Cardiac septum (tissue), 1 donor: Measurements from ENCODE around the gene LRRK1. TPM values are rescaled to one million over a fixed set of nuclear protein-coding genes. Genes with fewer than 3 reads are reported as not detected.
A peak's percentile ranks its signal among the peaks of the same experiment; 100 is the strongest.

Experiments
- DNase-seq: peaks from one replicate; pipeline ENCODE4 v3.0.0-alpha.2; 2020; ENCODE audit warnings: low spot score
- intact Hi-C: fragments of 100-400 bp; cut with DNase I; formaldehyde crosslinking; loops from one replicate; pipeline ENCODE4 v1.14.0; 2022
- total RNA-seq: library from RNA; stranded (reverse); fragmentation: NEBNext Ultra II Directional; extraction: Animal tissue kit (Norgen Biotek cat#: 25700); gene quantifications from one replicate; pipeline ENCODE4 v1.2.1, GENCODE V29; 2021
- donor health status: DM: no; HTN: no; CAD: no.

LRRK1 gene
- total RNA-seq, 1 donor from 2014 or later: 3.5 TPM

DNA sequence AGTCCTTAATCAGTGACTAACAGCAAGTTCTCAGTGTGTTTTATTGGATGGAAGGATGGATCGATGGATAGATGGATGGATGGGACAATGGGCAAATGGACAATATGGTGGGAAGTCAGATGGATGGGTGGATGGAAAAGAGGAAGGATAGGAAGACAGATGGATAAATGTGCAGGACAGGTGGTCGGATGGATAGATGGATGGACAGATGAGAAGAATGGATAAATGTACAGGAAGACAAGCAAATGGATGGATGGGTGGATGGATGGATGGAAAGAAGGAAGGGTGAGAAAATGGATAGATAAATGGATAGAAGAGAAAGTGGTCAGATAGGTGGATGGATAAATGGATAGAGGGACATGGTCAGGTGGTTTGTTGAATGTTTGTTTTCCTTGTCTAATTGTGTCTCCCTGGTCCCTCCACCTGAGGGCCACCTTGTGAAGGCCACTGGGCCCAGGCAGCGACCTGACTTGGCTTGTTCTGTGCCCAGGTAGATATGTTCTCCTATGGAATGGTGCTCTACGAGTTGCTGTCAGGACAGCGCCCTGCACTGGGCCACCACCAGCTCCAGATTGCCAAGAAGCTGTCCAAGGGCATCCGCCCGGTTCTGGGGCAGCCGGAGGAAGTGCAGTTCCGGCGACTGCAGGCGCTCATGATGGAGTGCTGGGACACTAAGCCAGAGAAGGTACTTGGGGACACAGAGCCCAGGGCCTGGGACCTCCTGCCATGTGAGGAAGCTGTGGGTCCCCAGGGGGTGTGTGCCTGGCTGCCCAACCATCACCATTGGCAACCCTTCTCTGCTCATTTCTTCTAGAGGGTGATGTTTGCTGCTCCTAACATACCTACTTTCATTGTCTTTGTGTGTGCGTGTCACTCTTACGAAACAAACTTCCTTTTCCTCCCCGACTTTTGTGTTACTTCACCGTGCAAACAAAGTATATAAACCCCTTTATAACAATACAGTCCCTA lies 137.5 kb downstream of the LRRK1 start:
- DNase-seq: no peak
- intact Hi-C loops: no loop called here

DNA sequence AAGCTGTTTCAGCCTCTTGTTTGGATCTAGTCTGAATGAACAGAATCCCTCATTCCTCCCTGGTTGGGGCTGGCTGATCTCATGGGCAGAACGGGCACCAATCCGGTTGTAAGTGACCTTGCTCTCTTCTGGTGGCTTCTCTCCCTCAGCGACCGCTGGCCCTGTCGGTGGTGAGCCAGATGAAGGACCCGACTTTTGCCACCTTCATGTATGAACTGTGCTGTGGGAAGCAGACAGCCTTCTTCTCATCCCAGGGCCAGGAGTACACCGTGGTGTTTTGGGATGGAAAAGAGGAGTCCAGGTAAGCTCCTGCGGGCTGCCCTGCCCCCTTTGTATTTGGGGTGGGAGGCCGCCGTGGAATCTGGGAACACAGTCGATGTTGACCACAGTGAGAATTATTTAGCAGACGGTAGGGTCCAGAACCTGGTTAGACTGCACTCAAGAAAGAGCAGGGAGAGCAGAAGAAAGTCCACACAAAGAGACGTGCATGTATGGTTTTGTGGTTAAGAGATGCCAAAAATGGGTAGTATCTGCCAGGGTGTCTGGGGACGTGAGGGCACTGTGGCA lies 138.8 kb downstream of the LRRK1 start:
- intact Hi-C loops: no loop called here
- peak; percentile 36 for DNase-seq

DNA sequence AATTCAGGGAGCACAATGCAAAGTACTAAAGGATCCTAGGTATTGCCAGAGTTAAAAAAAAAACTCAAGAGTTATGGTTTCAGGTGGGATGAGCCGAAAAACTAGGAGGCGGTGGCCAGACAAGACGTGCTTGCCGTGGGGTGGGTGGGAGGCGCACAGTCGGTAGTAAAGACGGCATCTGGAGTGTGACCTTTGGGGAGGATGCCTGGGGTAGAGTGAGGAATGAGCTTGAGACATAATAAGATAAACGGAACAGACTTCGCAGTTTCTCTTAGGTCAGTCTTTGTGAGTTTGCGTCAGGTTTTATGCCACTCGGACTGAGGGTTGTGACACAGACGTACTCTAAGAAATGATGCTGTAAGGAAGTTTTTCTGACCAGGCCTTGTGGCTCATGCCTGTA lies 139.6 kb downstream of the LRRK1 start:
- intact Hi-C loops: no loop called here

DNA sequence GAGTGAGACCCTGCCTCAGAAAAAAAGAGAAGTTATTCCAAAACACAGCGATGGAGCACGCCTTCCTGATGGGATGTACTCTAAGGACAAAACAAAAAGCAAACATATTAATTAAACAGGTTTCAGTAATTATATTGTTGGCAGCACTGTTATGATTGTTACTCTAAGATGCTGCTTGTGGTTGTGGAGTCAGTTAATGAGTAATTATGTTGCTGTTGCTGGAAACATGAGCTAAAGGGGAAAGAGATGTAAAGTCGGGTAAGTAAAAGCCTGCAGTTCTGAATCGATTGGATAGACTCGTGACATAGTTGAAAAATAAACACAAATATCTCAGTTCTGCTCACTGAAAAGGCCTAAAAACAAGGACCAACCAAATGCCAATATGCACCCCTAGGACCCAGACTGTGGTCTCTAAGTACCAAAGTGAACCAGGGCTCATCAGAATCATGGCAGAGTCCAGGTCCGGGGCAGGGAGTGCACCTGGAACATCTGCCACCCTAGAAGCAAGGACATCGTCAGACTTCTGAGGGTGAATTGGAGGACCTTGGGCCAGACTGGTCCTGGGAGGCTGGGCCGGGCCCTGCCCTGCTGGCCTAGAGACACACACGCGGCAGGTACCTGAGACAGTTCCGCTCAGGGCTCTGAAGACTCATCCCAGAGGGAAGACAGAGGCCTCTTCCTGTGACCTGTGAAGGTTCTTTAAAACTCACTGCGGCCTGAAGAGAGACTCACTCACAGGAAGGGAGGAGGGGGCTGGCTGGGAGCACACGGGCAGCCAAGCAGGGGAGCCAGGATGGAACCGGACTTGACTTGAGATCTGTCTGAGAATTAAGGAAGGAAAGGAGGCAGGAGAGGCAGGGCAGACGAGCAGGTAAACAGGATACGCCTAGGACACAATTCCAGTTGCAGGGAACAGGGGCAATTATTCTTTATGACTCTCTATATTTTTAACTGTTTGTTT lies 140.5 kb downstream of the LRRK1 start:
- intact Hi-C loops: no loop called here
- DNase-seq: no peak

More for the DNA sequence above, 139.6 kb downstream of the LRRK1 start:
- DNase-seq: no peak

DNA sequence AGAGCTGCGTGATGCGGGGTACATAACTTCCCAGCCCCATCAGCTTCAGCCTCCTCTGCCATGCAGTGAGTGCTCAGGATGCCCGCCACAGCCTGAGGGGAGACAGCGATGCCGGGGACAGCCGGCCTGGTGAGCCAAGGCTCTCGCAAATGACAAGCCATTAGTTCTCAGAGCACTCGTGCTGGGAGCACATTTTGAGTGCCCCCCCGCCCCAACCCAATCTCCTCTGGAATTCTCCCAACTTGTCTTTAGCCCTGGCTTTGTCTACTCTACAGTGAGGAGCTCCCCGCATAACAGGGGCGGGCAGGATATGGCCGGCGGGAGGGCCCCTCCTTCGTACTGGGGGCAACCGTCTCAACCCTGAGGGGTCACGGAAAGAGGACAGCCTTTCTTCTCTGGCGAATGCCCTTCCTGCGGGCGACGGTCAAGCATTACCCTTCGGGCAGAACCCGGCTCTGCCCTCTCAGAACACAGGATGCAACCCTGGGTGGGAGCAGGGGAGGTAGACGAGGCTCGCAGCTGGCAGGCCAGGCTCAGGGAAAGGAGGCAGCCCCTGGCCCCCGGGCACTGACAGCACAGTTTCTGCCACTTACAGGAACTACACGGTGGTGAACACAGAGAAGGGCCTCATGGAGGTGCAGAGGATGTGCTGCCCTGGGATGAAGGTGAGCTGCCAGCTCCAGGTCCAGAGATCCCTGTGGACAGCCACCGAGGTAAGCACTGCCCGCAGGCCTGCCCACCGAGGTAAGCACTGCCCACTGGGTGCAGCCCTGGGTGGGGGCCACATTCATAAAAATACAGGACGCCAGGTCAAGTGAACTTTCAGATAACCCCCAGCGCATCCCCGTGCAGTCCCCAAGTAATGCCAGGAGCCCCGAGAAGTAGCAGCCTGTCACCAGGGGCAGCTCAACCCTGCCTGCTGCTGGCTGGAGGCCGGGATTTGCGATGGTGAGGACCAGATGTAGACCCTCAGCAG lies 141.7 kb downstream of the LRRK1 start:
- no peak for DNase-seq

DNA sequence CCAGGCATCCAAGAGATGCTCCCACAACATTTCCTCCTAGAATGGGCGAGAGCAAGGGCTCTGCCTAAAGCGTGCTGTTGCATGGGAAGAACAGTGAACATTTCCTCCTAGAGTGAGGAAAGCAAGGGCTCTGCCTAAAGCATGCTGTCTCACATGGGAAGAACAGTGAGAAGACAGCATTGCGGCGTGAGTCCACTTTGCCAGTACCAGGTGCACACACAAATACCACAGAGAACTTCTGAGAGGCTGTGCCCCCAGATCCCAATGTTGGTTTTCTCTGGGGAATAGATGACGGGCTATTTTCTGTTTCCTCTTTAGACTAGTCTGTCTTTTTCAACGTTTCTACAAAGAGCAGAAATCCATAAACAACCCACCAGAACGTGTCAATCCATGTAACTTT lies 142.9 kb downstream of the LRRK1 start:
- DNase-seq: no peak
- intact Hi-C loops: no loop called here

More for the DNA sequence above, 141.7 kb downstream of the LRRK1 start:
- intact Hi-C loops: no loop called here

DNA sequence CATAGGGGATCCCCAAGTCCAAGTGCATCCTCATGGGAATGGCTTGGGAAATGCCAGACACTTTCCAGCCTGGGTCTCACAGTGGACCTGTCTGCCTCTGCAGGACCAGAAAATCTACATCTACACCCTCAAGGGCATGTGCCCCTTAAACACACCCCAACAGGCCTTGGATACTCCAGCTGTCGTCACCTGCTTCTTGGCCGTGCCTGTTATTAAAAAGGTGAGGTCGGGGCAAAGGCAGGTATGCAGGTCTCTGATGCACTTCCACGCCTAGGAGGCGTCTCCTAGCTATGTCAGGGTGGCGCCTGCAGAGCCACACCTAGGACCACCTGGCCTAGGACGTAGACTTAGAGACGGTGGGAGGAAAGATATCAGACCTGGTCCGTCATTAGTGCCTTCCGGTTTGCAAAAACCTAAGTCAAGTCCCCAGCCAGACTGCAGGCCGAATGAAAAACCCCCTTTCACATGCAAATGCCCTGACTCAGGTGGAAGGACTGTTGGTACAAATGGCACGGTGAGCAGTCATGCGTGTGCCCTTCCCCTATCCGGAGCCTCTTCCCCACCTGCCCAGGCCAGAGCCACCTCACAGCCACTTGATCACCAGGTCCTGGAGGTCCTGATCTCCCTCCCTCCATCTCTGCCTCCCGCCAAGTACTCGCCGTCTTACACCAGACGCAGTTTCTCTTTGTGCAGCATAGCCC lies 143.5 kb downstream of the LRRK1 start:
- peak; percentile 56 for DNase-seq
- intact Hi-C loops: no loop called here

DNA sequence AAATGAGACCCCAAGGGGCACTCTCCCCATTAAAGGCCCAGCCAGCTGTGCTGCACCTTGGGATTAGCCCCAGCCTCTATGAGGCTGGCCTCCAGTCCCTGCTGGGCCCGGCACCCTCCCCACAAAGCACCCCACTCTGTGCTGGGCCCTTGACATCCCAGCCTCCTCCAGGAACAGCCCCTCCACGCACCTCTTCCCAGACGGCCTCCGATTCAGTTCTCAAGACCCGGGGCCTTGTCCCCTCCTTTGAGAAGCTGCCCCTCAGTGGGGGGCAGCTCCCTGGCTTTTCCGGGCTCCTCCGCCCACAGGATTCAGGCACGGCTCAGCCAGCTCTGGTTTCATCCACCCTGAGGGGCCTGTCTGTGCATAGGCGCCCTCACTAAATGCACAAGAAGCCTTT lies 144.1 kb downstream of the LRRK1 start:
- intact Hi-C loops: no loop called here
- DNase-seq: peak; percentile 65

DNA sequence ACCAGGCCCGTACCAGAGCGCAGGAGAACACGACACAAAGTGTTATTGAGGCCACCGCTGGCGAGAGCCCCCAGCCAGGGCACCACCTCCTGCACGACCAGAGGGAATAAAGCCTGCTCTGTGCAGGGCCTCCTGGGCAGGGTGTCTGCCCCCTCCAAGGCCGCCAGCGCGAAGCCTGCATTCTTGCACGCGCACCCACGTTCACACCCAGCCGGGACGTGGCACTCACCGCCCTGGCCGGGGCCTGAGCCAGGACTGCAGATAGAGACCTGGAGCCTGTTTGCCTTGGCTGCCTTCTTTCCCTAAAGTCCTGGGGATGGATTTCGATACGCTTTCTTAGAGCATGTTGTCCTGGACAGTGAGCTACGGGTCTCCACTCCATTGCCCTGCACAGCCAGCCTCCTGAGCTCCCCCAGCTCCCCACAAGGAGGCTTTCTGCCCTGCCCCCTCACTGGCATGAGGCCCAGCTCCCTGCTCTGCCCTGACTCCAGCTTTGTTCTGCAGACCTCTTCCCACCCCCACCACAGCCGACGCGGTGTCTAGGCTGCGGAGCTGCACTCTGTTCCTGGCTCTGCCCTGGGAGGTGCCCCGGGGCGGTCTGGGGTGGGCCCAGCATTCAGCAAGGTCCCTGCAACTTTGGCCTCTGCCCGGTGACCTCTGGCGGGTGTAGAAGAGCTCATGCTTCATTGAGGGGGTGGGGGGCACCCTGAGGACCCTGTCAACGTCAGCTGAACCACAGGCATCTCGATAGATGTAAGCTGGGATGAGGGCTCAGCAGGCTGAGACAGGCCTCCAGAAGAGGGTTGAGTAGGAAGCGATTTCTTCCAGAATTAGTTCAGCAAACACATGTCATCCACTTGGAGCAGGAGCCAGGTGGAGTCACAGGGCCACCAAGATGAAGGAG lies 145.0 kb downstream of the LRRK1 start:
- intact Hi-C loops: no loop called here
- peak; percentile 74 for DNase-seq

DNA sequence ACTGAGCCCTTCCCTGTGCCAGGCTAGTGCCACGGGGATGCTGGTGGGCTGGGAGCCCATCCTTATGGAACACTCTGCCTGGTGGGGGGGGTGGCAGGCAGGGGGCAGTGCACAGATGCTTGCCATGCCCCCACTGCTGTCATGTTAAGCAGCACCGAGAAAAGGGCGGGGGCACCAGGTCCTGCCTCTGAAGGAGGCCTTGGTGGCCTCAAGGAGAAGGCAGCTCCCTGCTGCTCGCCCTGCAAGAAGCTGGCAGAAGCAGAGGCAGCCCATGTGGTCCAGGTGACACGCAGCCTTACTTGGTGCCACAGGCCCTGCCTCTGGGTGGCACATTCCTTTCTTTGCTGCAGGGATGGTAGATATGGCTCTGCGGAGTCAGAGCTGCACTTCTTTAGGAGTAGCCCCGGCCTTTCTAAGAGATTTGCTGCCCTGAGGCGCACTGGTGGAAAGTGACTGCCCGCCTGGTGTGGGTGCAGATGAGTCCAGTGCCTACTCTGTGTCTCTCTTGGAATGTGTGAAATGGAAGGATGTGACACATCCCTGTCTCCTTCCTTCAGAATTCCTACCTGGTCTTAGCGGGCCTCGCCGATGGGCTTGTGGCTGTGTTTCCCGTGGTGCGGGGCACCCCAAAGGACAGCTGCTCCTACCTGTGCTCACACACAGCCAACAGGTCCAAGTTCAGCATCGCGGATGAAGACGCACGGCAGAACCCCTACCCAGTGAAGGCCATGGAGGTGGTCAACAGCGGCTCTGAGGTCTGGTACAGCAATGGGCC lies 145.8 kb downstream of the LRRK1 start:
- DNase-seq: peak; percentile 63
- intact Hi-C loops: no loop called here

DNA sequence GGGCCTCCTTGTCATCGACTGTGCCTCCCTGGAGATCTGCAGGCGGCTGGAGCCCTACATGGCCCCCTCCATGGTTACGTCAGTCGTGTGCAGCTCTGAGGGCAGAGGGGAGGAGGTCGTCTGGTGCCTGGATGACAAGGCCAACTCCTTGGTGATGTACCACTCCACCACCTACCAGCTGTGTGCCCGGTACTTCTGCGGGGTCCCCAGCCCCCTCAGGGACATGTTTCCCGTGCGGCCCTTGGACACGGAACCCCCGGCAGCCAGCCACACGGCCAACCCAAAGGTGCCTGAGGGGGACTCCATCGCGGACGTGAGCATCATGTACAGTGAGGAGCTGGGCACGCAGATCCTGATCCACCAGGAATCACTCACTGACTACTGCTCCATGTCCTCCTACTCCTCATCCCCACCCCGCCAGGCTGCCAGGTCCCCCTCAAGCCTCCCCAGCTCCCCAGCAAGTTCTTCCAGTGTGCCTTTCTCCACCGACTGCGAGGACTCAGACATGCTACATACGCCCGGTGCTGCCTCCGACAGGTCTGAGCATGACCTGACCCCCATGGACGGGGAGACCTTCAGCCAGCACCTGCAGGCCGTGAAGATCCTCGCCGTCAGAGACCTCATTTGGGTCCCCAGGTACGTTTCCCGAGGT lies 146.5 kb downstream of the LRRK1 start:
- intact Hi-C loops: no loop called here
- DNase-seq: no peak

DNA sequence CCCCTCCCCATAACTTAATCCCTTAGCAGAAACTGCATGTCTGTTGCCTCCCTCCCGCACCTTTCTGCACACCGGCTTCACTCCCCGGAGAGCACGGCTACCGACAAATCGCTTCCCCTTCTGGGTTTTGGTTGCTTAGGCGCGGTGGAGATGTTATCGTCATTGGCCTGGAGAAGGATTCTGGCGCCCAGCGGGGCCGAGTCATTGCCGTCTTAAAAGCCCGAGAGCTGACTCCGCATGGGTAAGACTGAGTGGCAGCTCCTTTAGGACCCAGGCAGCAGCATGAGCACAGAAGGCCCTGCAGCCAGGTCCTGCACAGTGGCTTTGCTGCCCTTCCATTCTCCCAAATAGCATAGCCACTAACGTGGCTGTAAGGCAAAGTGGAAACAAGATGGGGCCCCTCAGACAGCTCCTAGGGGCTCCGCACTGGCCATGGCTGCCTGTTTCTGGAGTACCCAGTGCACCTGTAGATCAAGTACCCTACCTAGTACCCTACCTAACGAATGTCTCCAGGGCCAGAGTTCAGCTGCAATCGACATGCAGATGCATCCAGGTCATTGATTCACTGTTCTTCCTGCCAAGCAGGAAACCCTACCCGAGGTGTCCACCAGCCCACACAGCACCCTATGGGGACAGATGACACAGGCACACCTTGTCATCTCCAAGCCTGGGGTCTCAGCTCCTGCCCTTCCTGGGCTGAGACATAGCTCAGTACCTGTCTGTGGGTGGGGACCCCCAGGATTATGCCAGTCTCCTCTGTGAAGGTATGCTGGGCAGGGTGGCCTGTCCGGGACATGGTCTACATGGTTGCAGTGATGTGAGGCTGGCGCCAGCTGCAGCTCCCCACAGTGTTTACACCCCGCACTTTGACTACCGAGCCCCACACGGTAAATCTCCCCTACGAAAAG lies 147.6 kb downstream of the LRRK1 start:
- intact Hi-C loops: no loop called here
- no peak for DNase-seq

DNA sequence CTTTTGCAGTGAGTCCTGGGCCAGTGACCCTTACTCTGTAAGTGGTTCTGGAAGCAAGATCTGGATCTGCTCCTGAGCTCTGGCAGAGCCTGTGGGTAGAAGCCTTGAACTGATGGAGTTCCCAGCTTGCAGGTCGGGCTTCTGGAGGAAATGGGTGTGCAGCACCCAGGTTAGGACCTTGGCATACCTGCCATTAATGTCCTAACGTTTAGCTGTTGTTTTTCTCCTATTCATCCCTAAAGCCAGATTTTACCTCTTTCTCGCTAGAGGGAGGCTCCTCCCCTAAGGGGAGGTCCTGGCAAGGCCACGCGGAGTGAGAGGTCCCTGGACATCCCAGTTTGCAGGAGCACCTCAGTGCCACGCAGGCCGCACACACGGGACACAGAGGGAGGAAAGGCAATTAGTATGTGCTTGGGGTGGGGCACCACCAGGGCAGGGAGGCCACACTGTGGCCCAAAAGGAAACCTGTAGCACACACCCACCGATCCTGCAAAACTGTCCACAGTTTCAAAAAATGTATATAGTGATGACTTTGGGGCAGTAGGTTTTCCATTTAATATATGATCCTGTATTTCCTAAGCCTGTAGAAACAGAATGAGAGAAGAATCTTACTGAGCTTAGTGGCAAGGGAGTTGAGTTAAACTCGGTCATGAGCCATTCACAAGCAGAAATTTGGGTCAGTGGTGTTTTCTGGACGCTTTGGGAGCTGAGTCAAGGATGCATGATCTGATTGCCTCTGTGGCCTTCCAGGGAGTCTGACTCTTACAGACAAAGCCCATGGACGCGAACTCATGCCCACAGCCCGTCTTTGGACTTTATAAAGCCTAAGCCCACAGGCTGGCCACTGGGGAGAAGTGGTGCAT lies 148.7 kb downstream of the LRRK1 start:
- intact Hi-C loops: no loop called here
- DNase-seq: no peak

DNA sequence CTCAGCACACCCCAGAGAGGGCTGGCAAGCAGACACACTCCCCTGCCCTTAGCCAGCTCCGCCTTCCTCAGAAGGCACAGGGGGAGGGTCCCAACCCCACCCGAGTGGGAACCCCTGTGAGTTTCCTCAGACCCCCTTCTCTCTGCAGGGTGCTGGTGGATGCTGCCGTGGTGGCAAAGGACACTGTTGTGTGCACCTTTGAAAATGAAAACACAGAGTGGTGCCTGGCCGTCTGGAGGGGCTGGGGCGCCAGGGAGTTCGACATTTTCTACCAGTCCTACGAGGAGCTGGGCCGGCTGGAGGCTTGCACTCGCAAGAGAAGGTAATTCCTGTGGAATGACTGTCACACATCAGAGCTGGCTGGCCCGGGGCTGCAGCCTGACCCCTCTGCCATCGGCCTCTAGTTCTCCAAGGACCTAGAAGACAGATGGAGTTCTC lies 149.4 kb downstream of the LRRK1 start:
- no peak for DNase-seq
- intact Hi-C loops: no loop called here
